ENCODE measurements around the gene PTPRN2. TPM values are rescaled to one million over a fixed set of nuclear protein-coding genes. Genes with fewer than 3 reads are reported as not detected.

The PTPRN2 gene
- total and polyA plus RNA-seq, 2 of the 8 experiments (the other 6 are each of a cell fraction or from before 2014, with no cell fraction given) = 2.6 to 4.5 TPM

- TF ChIP-seq MAX (IDR thresholded peaks at IDR 0.05) = no peak
- TF ChIP-seq CHD2 (IDR thresholded peaks at IDR 0.05; ENCODE audit: low read length) = no peak
- no peak for TF ChIP-seq CEBPB (IDR thresholded peaks at IDR 0.05; ENCODE audit: low read depth, low read length)
- no peak for TF ChIP-seq HDAC2 (IDR thresholded peaks at IDR 0.05; ENCODE audit: borderline replicate concordance in 1 of 2, low read depth in 2 of 2, low read length in 2 of 2)
- no peak for TF ChIP-seq SP2 (IDR thresholded peaks at IDR 0.05; ENCODE audit: low read length)
- no peak for TF ChIP-seq BRCA1 (IDR thresholded peaks at IDR 0.05; ENCODE audit: low read depth, low read length)
- no peak for TF ChIP-seq KDM1A (IDR thresholded peaks at IDR 0.05; ENCODE audit: borderline replicate concordance, low read length)
- TF ChIP-seq NANOG (IDR thresholded peaks at IDR 0.05; ENCODE audit: insufficient read depth, low read depth, low read length, poor library complexity, severe bottlenecking) = no peak
- TF ChIP-seq ZNF274 (IDR thresholded peaks at IDR 0.05; ENCODE audit: borderline replicate concordance, extremely low read depth, low read length) = no peak
- no peak for TF ChIP-seq MAFK (IDR thresholded peaks at IDR 0.05; ENCODE audit: low read depth, low read length)
- no peak for TF ChIP-seq GTF2F1 (IDR thresholded peaks at IDR 0.05; ENCODE audit: borderline replicate concordance, low read depth, low read length)
Observed at GRCh38 chr7:157515342-157516041, 1072.1 kb downstream of the PTPRN2 start (continued).

Measured in H1 (cell line).